ENCODE results near the gene OCEL1. TPM values are rescaled to one million over a fixed set of nuclear protein-coding genes. Genes with fewer than 3 reads are reported as not detected.

Gene OCEL1
- total RNA-seq, 2 donors from 2014 or later = 21.6 to 26.2 TPM

GRCh38 chr19:17209126-17210036 is 16.6 kb upstream of the OCEL1 start:
- no peaks in the 10 kb centered on the region for H3K36me3 ChIP-seq
- intact Hi-C loops (cut with DNase I) = loop anchor here (5.0 kb wide), 1 partner anchor 73 kb away; the partner anchor contains the start of gene ANKLE1
- H3K27me3 ChIP-seq (replicated peaks; ENCODE audit: insufficient read depth) = no peaks in the 10 kb centered on the region
- no peaks in the 10 kb centered on the region for H3K4me1 ChIP-seq (replicated peaks)
- H3K27ac ChIP-seq = no peak overlapping the region
- H3K4me3 ChIP-seq = no peak overlapping the region
- 74% methylated on average over 24 of the region's 28 CpGs for WGBS
- H3K9me3 ChIP-seq = no peaks in the 10 kb centered on the region
- DNase-seq (ENCODE audit: low spot score) = no peak
- TF ChIP-seq, protein P1, sequence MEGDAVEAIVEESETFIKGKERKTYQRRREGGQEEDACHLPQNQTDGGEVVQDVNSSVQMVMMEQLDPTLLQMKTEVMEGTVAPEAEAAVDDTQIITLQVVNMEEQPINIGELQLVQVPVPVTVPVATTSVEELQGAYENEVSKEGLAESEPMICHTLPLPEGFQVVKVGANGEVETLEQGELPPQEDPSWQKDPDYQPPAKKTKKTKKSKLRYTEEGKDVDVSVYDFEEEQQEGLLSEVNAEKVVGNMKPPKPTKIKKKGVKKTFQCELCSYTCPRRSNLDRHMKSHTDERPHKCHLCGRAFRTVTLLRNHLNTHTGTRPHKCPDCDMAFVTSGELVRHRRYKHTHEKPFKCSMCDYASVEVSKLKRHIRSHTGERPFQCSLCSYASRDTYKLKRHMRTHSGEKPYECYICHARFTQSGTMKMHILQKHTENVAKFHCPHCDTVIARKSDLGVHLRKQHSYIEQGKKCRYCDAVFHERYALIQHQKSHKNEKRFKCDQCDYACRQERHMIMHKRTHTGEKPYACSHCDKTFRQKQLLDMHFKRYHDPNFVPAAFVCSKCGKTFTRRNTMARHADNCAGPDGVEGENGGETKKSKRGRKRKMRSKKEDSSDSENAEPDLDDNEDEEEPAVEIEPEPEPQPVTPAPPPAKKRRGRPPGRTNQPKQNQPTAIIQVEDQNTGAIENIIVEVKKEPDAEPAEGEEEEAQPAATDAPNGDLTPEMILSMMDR (IDR thresholded peaks at IDR 0.05) = no peak
- TF ChIP-seq POLR2AphosphoS5 (IDR thresholded peaks at IDR 0.05) (no peak), POLR2A (IDR thresholded peaks at IDR 0.05) (no peak)

- Histone ChIP-seq H3K36me3 (no peaks in the 10 kb centered on the region), H3K27ac (no peak overlapping the region), H3K27me3 (replicated peaks; ENCODE audit: insufficient read depth) (no peaks in the 10 kb centered on the region), H3K4me1 (replicated peaks) (no peaks in the 10 kb centered on the region), H3K4me3 (no peak overlapping the region), H3K9me3 (no peaks in the 10 kb centered on the region)
- intact Hi-C loops (cut with DNase I) = no loop called here
- TF ChIP-seq POLR2AphosphoS5 (IDR thresholded peaks at IDR 0.05) = no peak
- no peak for TF ChIP-seq POLR2A (IDR thresholded peaks at IDR 0.05)
- TF ChIP-seq, protein P1 (IDR thresholded peaks at IDR 0.05) = no peak
- WGBS = 94% methylated on average over 14 of the region's 14 CpGs
- no peak for DNase-seq (ENCODE audit: low spot score)
These were observed 15.7 kb upstream of the OCEL1 start for GRCh38 chr19:17210296-17210695.

- Histone ChIP-seq H3K4me1 (replicated peaks) (no peaks in the 10 kb centered on the region), H3K9me3 (no peaks in the 10 kb centered on the region), H3K36me3 (no peaks in the 10 kb centered on the region), H3K27me3 (replicated peaks; ENCODE audit: insufficient read depth) (no peaks in the 10 kb centered on the region), H3K27ac (no peak overlapping the region), H3K4me3 (no peak overlapping the region)
- no peak for DNase-seq (ENCODE audit: low spot score)
- intact Hi-C loops (cut with DNase I) = no loop called here
- TF ChIP-seq POLR2A (IDR thresholded peaks at IDR 0.05) = no peak
- TF ChIP-seq POLR2AphosphoS5 (IDR thresholded peaks at IDR 0.05) = no peak
- TF ChIP-seq, protein P1 (IDR thresholded peaks at IDR 0.05) = no peak
- WGBS = 93% methylated on average over 58 of the region's 58 CpGs
These were observed 14.2 kb upstream of the OCEL1 start for GRCh38 chr19:17211547-17212446.

GRCh38 chr19:17213334-17213733 is 12.7 kb upstream of the OCEL1 start:
- WGBS = 91% methylated on average over 5 of the region's 5 CpGs
- intact Hi-C loops (cut with DNase I) = no loop called here
- no peaks in the 10 kb centered on the region for H3K9me3 ChIP-seq
- no peak for DNase-seq (ENCODE audit: low spot score)
- H3K36me3 ChIP-seq = peaks cover 0 to 4% of the 10 kb centered on the region in 2 donors
- no peak overlapping the region for H3K27ac ChIP-seq
- no peak overlapping the region for H3K4me3 ChIP-seq
- no peaks in the 10 kb centered on the region for H3K4me1 ChIP-seq (replicated peaks)
- TF ChIP-seq POLR2A (IDR thresholded peaks at IDR 0.05) = no peak
- TF ChIP-seq, protein P1 (IDR thresholded peaks at IDR 0.05) = no peak
- no peak for TF ChIP-seq POLR2AphosphoS5 (IDR thresholded peaks at IDR 0.05)
- H3K27me3 ChIP-seq (replicated peaks; ENCODE audit: insufficient read depth) = no peaks in the 10 kb centered on the region
